ENCODE results near the gene SPDYE5. TPM values are rescaled to one million over a fixed set of nuclear protein-coding genes. Genes with fewer than 3 reads are reported as not detected.

SPDYE5 gene
- total RNA-seq, 1 donor from 2014 or later: not detected

DNA sequence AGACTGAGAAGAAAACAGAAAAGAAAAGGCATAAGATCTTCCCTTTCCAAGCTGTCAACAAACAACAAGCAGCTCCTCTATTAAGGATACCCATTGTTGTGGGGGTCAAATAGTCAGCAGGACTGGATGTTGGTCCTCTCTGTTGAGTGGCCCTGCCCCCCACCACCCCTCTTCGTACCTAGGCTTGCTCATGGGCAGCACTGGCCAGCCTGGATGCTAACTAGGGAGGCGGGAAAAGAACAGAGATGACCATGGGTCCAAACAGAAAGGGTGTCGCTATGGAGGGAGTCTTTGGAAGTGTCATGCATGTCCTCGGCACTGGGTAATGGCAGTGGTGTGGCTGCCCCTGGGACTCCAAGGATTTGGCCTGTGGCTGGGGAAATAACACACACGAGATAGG lies 45.6 kb downstream of the SPDYE5 start:
- no peak for DNase-seq

DNA sequence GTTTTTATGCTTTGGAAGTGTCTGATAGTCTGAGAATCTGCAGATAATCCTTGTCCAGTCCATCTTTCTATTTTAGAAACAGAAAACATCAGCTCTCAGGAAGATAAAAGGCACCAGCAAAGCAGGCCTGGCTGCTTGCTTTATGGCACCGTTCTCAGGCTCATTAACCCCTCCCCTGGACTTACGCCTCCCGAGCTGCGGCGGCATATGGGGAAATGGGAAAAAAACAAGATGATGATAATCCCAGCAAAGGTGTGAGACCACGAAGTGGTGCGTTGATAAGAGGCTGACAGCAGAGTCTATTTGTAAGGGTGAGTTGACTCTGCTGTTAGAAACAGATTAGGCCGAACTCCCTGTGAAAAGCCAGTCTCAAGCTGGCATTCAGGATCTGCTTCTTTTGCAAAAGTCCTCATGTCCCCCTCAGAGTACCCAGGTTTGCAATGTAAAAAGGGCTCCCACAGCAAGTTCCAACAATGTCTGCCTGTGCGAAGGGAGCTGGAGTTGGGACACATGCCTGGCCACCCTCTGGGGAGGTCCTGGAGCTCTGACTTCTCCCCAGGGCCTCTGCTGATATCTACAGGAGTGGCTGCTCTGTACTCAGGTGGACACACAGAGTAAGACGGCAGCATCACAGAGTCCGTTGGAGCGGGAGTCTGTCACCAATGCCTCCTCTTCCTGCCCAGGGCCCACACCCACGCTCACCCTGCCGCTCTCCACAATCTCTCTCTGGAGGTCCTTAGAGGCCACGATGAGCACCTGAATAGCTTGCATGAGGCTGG lies 54.3 kb downstream of the SPDYE5 start:
- DNase-seq: no peak

Small RNA genes lying within 50 kb of the gene (small RNA-seq; reads per million reads assigned to genes)
- gene AC211429.1 (not detected), gene RF00019 (not detected)

Other genes starting within 250 kb of the SPDYE5 start
- 2.8 TPM for gene TRIM73, start 96.7 kb upstream of the SPDYE5 start, total RNA-seq
- gene POM121C, start 6.0 kb upstream of the SPDYE5 start, total RNA-seq: 9.2 TPM
- gene HIP1, start 246.6 kb downstream of the SPDYE5 start, total RNA-seq: 16.5 TPM

Measured in occipital lobe (tissue), 3 donors.